HepG2 (cell line): ENCODE measurements around the gene CDC20. TPM values are rescaled to one million over a fixed set of nuclear protein-coding genes. Genes with fewer than 3 reads are reported as not detected.
A peak's percentile ranks its signal among the peaks of the same experiment; 100 is the strongest.

ENCODE experiments used
- HNF4A ChIP-seq: sonication (generic); formaldehyde crosslinking; IDR thresholded peaks from 2 replicates; pipeline ENCODE4 v1.4.0; 2020; ENCODE audit warnings: missing genetic modification reagents
- JDP2 ChIP-seq: sonication (generic); formaldehyde crosslinking; IDR thresholded peaks from 2 replicates; pipeline ENCODE4 v1.8.1; 2022; ENCODE audit warnings: missing genetic modification reagents, borderline replicate concordance
- KLF11 ChIP-seq: IDR thresholded peaks from 2 replicates; pipeline ENCODE4 v1.6.1; 2016; ENCODE audit warnings: missing compliant biosample characterization
- SALL1 ChIP-seq: sonication (generic); formaldehyde crosslinking; IDR thresholded peaks from 2 replicates; pipeline ENCODE4 v1.8.0; 2022; ENCODE audit warnings: mild to moderate bottlenecking, missing genetic modification reagents
- SAP130 ChIP-seq: IDR thresholded peaks from 2 replicates; pipeline ENCODE4 v1.6.1; 2016; ENCODE audit warnings: low read depth
- SKI ChIP-seq: fragments of 450-650 bp; IDR thresholded peaks from one replicate; pipeline ENCODE4 v1.6.1; 2018; ENCODE audit warnings: mild to moderate bottlenecking; ENCODE audit not compliant: partially characterized antibody
- TAF15 ChIP-seq: fragments of 200-400 bp; formaldehyde crosslinking; IDR thresholded peaks from one replicate; pipeline ENCODE4 v1.6.1; 2018; ENCODE audit warnings: mild to moderate bottlenecking, low read depth, low read length; ENCODE audit not compliant: poor library complexity, severe bottlenecking
- WIZ ChIP-seq: sonication (generic); formaldehyde crosslinking; IDR thresholded peaks from 2 replicates; pipeline ENCODE4 v1.5.1; 2020; ENCODE audit warnings: mild to moderate bottlenecking, missing genetic modification reagents
- ZNF296 ChIP-seq: sonication (generic); formaldehyde crosslinking; conservative IDR thresholded peaks from 2 replicates; pipeline ENCODE4 v1.5.0; 2020; ENCODE audit warnings: mild to moderate bottlenecking, missing genetic modification reagents
- ZNF550 ChIP-seq: sonication (generic); formaldehyde crosslinking; IDR thresholded peaks from 2 replicates; pipeline ENCODE4 v1.4.0; 2020; ENCODE audit warnings: mild to moderate bottlenecking, missing genetic modification reagents, borderline replicate concordance
- ZNF709 ChIP-seq: sonication (generic); formaldehyde crosslinking; IDR thresholded peaks from 2 replicates; pipeline ENCODE4 v1.5.0; 2020; ENCODE audit warnings: mild to moderate bottlenecking, missing genetic modification reagents
- ZSCAN25 ChIP-seq: sonication (generic); formaldehyde crosslinking; IDR thresholded peaks from 2 replicates; pipeline ENCODE4 v1.8.0; 2022; ENCODE audit warnings: mild to moderate bottlenecking, missing genetic modification reagents
- ZSCAN30 ChIP-seq: sonication (generic); formaldehyde crosslinking; IDR thresholded peaks from 2 replicates; pipeline ENCODE4 v1.5.0; 2020; ENCODE audit warnings: mild to moderate bottlenecking, missing genetic modification reagents
- polyA plus RNA-seq, 8 experiments: library from polyadenylated mRNA; depleted of rRNA in 3 of 8; stranded (reverse) in 7 of 8; unstranded in 1 of 8; fragments of >200 nt; fragmentation: Illumina TruSeq in 4 of 8; extraction: Trizol in 4 of 8; gene quantifications; 2 replicates each; pipeline versions ENCODE4 v1.2.1 to v1.2.3, GENCODE V29; 2011 to 2016; ENCODE audit warnings: low read depth in 4 of 8, missing spikeins in 1 of 8, mixed read lengths in 1 of 8; ENCODE audit not compliant: insufficient read depth in 1 of 8
- total RNA-seq, 5 experiments: library from RNA; depleted of rRNA; stranded (reverse); fragments of >200 nt; fragmentation: Illumina TruSeq; extraction: Trizol; gene quantifications; 2 replicates each; pipeline ENCODE4 v1.2.3, GENCODE V29; 2016; ENCODE audit warnings: low read depth in 1 of 5
- TF ChIP-seq, protein P1 (sequence below): sonication (generic); formaldehyde crosslinking; IDR thresholded peaks from 2 replicates; pipeline ENCODE4 v1.4.0; 2020; ENCODE audit warnings: missing genetic modification reagents
- TF ChIP-seq, protein P2 (sequence below): IDR thresholded peaks from 2 replicates; pipeline ENCODE4 v1.6.1; 2012; ENCODE audit warnings: inconsistent platforms
- TF ChIP-seq, protein P3 (sequence below): IDR thresholded peaks from 2 replicates; pipeline ENCODE4 v1.6.1; 2016; ENCODE audit warnings: low read depth, control low read depth
- TF ChIP-seq, protein P4 (sequence below): sonication (generic); formaldehyde crosslinking; IDR thresholded peaks from 2 replicates; pipeline ENCODE4 v1.5.0; 2020; ENCODE audit warnings: mild to moderate bottlenecking, missing genetic modification reagents
- TF ChIP-seq, protein P5 (sequence below): sonication (generic); formaldehyde crosslinking; IDR thresholded peaks from 2 replicates; pipeline ENCODE4 v1.5.1; 2020; ENCODE audit warnings: mild to moderate bottlenecking, missing genetic modification reagents, moderate library complexity
- TF ChIP-seq, protein P6 (sequence below): sonication (generic); formaldehyde crosslinking; IDR thresholded peaks from 2 replicates; pipeline ENCODE4 v1.4.0; 2020; ENCODE audit warnings: missing genetic modification reagents

Gene CDC20
- total and polyA plus RNA-seq, 2 of the 13 experiments (the other 11 are each of a cell fraction or from before 2014, with no cell fraction given) = 57.9 to 90.0 TPM

DNA sequence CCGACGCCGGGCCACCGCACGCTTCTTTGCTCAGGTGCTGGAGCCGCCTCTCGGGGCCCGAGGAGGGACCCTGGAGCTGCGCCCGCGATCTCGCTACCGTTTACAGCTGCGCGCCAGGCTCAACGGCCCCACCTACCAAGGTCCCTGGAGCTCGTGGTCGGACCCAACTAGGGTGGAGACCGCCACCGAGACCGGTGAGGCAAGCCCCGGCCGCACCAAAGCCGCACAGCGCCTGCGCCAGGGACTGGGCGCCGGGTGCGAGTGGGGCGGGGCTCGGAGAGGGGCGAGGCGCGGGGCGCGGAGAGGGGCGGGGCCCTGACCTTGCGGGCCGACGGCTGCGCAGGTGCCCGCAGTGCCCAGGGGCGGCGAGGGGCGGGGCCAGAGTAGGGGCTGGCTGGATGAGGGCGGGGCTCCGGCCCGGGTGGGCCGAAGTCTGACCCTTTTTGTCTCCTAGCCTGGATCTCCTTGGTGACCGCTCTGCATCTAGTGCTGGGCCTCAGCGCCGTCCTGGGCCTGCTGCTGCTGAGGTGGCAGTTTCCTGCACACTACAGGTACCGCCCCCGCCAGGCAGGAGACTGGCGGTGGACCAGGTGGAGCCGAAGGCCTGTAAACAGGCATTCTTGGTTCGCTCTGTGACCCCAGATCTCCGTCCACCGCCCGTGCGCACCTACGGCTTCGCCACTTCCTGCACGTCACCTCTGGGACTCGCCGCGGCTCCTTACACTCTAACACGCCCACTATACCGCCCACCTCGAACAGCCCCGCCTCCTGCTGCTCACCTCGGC is 9.8 kb upstream of the CDC20 start (continued):
- TF ChIP-seq KLF11 = peak; percentile 17; the same call in 1 of the 2 replicates
- TF ChIP-seq, protein P1, sequence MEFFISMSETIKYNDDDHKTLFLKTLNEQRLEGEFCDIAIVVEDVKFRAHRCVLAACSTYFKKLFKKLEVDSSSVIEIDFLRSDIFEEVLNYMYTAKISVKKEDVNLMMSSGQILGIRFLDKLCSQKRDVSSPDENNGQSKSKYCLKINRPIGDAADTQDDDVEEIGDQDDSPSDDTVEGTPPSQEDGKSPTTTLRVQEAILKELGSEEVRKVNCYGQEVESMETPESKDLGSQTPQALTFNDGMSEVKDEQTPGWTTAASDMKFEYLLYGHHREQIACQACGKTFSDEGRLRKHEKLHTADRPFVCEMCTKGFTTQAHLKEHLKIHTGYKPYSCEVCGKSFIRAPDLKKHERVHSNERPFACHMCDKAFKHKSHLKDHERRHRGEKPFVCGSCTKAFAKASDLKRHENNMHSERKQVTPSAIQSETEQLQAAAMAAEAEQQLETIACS (CRISPR knock-in tag) = 0 out of 2 replicates have a peak, but pooled peaks have one; percentile 34
- TF ChIP-seq ZNF550 = no peak
- TF ChIP-seq ZSCAN30 (CRISPR knock-in tag) = 0 out of 2 replicates have a peak, but pooled peaks have one; percentile 47
- TF ChIP-seq SALL1 (CRISPR knock-in tag) = peak; percentile 58
- TF ChIP-seq SKI = peak; percentile 7
- peak; percentile 46 for TF ChIP-seq HNF4A (CRISPR knock-in tag)
- TF ChIP-seq, protein P2, sequence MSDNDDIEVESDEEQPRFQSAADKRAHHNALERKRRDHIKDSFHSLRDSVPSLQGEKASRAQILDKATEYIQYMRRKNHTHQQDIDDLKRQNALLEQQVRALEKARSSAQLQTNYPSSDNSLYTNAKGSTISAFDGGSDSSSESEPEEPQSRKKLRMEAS = peak; percentile 76
- peak; percentile 73; the same call in 1 of the 2 replicates for TF ChIP-seq ZSCAN25 (CRISPR knock-in tag)
- 0 out of 2 replicates have a peak, but pooled peaks have one; percentile 50 for TF ChIP-seq WIZ (CRISPR knock-in tag)
- TF ChIP-seq ZNF709 = peak; percentile 74; the same call in 1 of the 2 replicates
- TF ChIP-seq, protein P3, sequence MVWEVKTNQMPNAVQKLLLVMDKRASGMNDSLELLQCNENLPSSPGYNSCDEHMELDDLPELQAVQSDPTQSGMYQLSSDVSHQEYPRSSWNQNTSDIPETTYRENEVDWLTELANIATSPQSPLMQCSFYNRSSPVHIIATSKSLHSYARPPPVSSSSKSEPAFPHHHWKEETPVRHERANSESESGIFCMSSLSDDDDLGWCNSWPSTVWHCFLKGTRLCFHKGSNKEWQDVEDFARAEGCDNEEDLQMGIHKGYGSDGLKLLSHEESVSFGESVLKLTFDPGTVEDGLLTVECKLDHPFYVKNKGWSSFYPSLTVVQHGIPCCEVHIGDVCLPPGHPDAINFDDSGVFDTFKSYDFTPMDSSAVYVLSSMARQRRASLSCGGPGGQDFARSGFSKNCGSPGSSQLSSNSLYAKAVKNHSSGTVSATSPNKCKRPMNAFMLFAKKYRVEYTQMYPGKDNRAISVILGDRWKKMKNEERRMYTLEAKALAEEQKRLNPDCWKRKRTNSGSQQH (CRISPR knock-in tag) = peak; percentile 65
- TF ChIP-seq, protein P4, sequence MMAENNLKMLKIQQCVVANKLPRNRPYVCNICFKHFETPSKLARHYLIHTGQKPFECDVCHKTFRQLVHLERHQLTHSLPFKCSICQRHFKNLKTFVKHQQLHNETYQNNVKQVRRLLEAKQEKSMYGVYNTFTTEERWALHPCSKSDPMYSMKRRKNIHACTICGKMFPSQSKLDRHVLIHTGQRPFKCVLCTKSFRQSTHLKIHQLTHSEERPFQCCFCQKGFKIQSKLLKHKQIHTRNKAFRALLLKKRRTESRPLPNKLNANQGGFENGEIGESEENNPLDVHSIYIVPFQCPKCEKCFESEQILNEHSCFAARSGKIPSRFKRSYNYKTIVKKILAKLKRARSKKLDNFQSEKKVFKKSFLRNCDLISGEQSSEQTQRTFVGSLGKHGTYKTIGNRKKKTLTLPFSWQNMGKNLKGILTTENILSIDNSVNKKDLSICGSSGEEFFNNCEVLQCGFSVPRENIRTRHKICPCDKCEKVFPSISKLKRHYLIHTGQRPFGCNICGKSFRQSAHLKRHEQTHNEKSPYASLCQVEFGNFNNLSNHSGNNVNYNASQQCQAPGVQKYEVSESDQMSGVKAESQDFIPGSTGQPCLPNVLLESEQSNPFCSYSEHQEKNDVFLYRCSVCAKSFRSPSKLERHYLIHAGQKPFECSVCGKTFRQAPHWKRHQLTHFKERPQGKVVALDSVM = no peak
- TF ChIP-seq ZNF296 (CRISPR knock-in tag) = 0 out of 2 replicates have a peak, but pooled peaks have one; percentile 59
- TF ChIP-seq, protein P5, sequence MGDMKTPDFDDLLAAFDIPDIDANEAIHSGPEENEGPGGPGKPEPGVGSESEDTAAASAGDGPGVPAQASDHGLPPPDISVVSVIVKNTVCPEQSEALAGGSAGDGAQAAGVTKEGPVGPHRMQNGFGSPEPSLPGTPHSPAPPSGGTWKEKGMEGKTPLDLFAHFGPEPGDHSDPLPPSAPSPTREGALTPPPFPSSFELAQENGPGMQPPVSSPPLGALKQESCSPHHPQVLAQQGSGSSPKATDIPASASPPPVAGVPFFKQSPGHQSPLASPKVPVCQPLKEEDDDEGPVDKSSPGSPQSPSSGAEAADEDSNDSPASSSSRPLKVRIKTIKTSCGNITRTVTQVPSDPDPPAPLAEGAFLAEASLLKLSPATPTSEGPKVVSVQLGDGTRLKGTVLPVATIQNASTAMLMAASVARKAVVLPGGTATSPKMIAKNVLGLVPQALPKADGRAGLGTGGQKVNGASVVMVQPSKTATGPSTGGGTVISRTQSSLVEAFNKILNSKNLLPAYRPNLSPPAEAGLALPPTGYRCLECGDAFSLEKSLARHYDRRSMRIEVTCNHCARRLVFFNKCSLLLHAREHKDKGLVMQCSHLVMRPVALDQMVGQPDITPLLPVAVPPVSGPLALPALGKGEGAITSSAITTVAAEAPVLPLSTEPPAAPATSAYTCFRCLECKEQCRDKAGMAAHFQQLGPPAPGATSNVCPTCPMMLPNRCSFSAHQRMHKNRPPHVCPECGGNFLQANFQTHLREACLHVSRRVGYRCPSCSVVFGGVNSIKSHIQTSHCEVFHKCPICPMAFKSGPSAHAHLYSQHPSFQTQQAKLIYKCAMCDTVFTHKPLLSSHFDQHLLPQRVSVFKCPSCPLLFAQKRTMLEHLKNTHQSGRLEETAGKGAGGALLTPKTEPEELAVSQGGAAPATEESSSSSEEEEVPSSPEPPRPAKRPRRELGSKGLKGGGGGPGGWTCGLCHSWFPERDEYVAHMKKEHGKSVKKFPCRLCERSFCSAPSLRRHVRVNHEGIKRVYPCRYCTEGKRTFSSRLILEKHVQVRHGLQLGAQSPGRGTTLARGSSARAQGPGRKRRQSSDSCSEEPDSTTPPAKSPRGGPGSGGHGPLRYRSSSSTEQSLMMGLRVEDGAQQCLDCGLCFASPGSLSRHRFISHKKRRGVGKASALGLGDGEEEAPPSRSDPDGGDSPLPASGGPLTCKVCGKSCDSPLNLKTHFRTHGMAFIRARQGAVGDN (CRISPR knock-in tag) = peak; percentile 96
- TF ChIP-seq TAF15 = peak; percentile 58
- TF ChIP-seq JDP2 (CRISPR knock-in tag) = no peak
- TF ChIP-seq SAP130 (CRISPR knock-in tag) = peak; percentile 53
- TF ChIP-seq, protein P6, sequence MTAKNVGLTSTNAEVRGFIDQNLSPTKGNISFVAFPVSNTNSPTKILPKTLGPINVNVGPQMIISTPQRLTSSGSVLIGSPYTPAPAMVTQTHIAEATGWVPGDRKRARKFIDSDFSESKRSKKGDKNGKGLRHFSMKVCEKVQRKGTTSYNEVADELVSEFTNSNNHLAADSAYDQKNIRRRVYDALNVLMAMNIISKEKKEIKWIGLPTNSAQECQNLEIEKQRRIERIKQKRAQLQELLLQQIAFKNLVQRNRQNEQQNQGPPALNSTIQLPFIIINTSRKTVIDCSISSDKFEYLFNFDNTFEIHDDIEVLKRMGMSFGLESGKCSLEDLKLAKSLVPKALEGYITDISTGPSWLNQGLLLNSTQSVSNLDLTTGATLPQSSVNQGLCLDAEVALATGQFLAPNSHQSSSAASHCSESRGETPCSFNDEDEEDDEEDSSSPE = peak; percentile 70
